EL (cell line): ENCODE results near the gene ALPP.
"Not testable (repeated sequence)": the region's sequence is repeated elsewhere in the genome, so short reads cannot be mapped to it uniquely, and the experiment has no call there.

Experiments
- DNase-seq: peaks from one replicate; pipeline ENCODE4 v3.0.0-alpha.2; 2016

ALPP gene

GRCh38 chr2:232341061-232341738 is 37.4 kb upstream of the ALPP start:
- DNase-seq, result no peak

GRCh38 chr2:232341739-232342126 is 36.8 kb upstream of the ALPP start:
- no peak for DNase-seq

GRCh38 chr2:232342635-232343565 is 35.7 kb upstream of the ALPP start:
- DNase-seq, result no peak

- DNase-seq, result no peak
Observed at GRCh38 chr2:232343821-232344220, 34.7 kb upstream of the ALPP start.

- DNase-seq, result no peak
Observed at GRCh38 chr2:232345251-232345650, 33.3 kb upstream of the ALPP start.

GRCh38 chr2:232347369-232347768 is 31.2 kb upstream of the ALPP start:
- no peak for DNase-seq

GRCh38 chr2:232348936-232349335 is 29.6 kb upstream of the ALPP start:
- no peak for DNase-seq

- no peak for DNase-seq
Observed at GRCh38 chr2:232349546-232349945, 29.0 kb upstream of the ALPP start.

GRCh38 chr2:232349946-232350635 is 28.5 kb upstream of the ALPP start:
- no peak for DNase-seq

GRCh38 chr2:232350804-232351685 is 27.5 kb upstream of the ALPP start:
- DNase-seq, result no peak

- no peak for DNase-seq
Observed at GRCh38 chr2:232351686-232352510, 26.7 kb upstream of the ALPP start.

GRCh38 chr2:232352511-232353091 is 25.9 kb upstream of the ALPP start:
- DNase-seq, result no peak

- DNase-seq, result no peak
Observed at GRCh38 chr2:232353096-232353495, 25.5 kb upstream of the ALPP start.

- DNase-seq, result no peak
Observed at GRCh38 chr2:232353660-232354059, 24.9 kb upstream of the ALPP start.

- no peak for DNase-seq
Observed at GRCh38 chr2:232354069-232354468, 24.5 kb upstream of the ALPP start.

- no peak for DNase-seq
Observed at GRCh38 chr2:232361646-232362045, 16.9 kb upstream of the ALPP start.

- no peak for DNase-seq
Observed at GRCh38 chr2:232362174-232362900, 16.2 kb upstream of the ALPP start.

GRCh38 chr2:232363064-232363783 is 15.3 kb upstream of the ALPP start:
- not testable (repeated sequence) for DNase-seq

GRCh38 chr2:232363784-232364615 is 14.6 kb upstream of the ALPP start:
- DNase-seq, result no peak
